Small intestine (tissue), 4 donors: Measurements from ENCODE around the gene MS4A12. TPM values are rescaled to one million over a fixed set of nuclear protein-coding genes. Genes with fewer than 3 reads are reported as not detected.

Experiments
- polyA plus RNA-seq, 4 donors: library from polyadenylated mRNA; stranded (reverse) in 3 of 4; unstranded in 1 of 4; fragments of 200-250 nt in 3 of 4; fragments of 120-200 nt in 1 of 4; gene quantifications; one replicate each; pipeline versions ENCODE4 v1.2.1 to v1.2.3, GENCODE V29; 2013
- donor health status: healthy with polysubstance abuse.
- donor health status: Bipolar disorder and iron deficiency.
- donor health status: healthy.

The MS4A12 gene
- polyA plus RNA-seq, 4 donors: 0.04 TPM; not detected in 3

Other genes with a start within 250 kb of the MS4A12 start
- under 1 TPM in 2 of 4 donors, not detected in 2; 0.56 to 0.61 TPM for gene MS4A4E, start 249.6 kb upstream of the MS4A12 start, polyA plus RNA-seq
- gene MS4A4A, start 212.1 kb upstream of the MS4A12 start, polyA plus RNA-seq: 10 to 100 TPM in 1 of 4 donors, 1 to 10 TPM in 3; 1.6 to 28.3 (median 6.2) TPM
- under 1 TPM in 1 of 4 donors, not detected in 3; 0.18 TPM for gene MS4A6E, start 165.5 kb upstream of the MS4A12 start, polyA plus RNA-seq
- gene MS4A7, start 114.2 kb upstream of the MS4A12 start, polyA plus RNA-seq: 10 to 100 TPM in 2 of 4 donors, 1 to 10 TPM in 2; 2.2 to 13.2 (median 9.8) TPM
- gene MS4A14, start 96.3 kb upstream of the MS4A12 start, polyA plus RNA-seq: 1 to 10 TPM in 1 of 4 donors, under 1 TPM in 1, not detected in 2; 0.12 to 1.2 TPM
- gene MS4A5, start 63.2 kb upstream of the MS4A12 start, polyA plus RNA-seq: not detected
- gene MS4A1, start 36.9 kb upstream of the MS4A12 start, polyA plus RNA-seq: 1 to 10 TPM in 2 of 4 donors, under 1 TPM in 1, not detected in 1; 0.86 to 6.2 (median 1.4) TPM
- gene MS4A13, start 22.6 kb downstream of the MS4A12 start, polyA plus RNA-seq: not detected
- 100 to 1,000 TPM in 2 of 4 donors, 10 to 100 TPM in 2; 35.7 to 265 (median 141) TPM for gene MS4A8, start 206.8 kb downstream of the MS4A12 start, polyA plus RNA-seq
- 1 to 10 TPM in 1 of 4 donors, under 1 TPM in 2, not detected in 1; 0.77 to 1.1 (median 0.97) TPM for gene MS4A18, start 231.9 kb downstream of the MS4A12 start, polyA plus RNA-seq